ENCODE measurements around the gene HHAT.

Gene HHAT

GRCh38 chr1:210361665-210362064 is 33.0 kb downstream of the HHAT start:
- DNase-seq = no peak

GRCh38 chr1:210362526-210362925 is 33.8 kb downstream of the HHAT start:
- DNase-seq = no peak

- DNase-seq = no peak
Observed at GRCh38 chr1:210363119-210363518, 34.4 kb downstream of the HHAT start.

- no peak for DNase-seq
Observed at GRCh38 chr1:210364479-210364878, 35.8 kb downstream of the HHAT start.

GRCh38 chr1:210366767-210367166 is 38.1 kb downstream of the HHAT start:
- DNase-seq = no peak

GRCh38 chr1:210367566-210367965 is 38.9 kb downstream of the HHAT start:
- no peak for DNase-seq

- DNase-seq = no peak
Observed at GRCh38 chr1:210369425-210369824, 40.7 kb downstream of the HHAT start.

GRCh38 chr1:210371916-210372315 is 43.2 kb downstream of the HHAT start:
- no peak for DNase-seq

GRCh38 chr1:210372491-210372890 is 43.8 kb downstream of the HHAT start:
- DNase-seq = no peak

- DNase-seq = no peak
Observed at GRCh38 chr1:210372931-210373627, 44.4 kb downstream of the HHAT start.

GRCh38 chr1:210373628-210373877 is 44.9 kb downstream of the HHAT start:
- no peak for DNase-seq

- peak; percentile 22 to 79 (median 51) for DNase-seq
Observed at GRCh38 chr1:210373878-210374599, 45.3 kb downstream of the HHAT start.

- DNase-seq = no peak
Observed at GRCh38 chr1:210374600-210374953, 45.9 kb downstream of the HHAT start.

- no peak for DNase-seq
Observed at GRCh38 chr1:210376836-210377372, 48.2 kb downstream of the HHAT start.

GRCh38 chr1:210377731-210378333 is 49.1 kb downstream of the HHAT start:
- DNase-seq = no peak

- no peak for DNase-seq
Observed at GRCh38 chr1:210378736-210379135, 50.0 kb downstream of the HHAT start.

- DNase-seq = no peak
Observed at GRCh38 chr1:210381934-210382333, 53.2 kb downstream of the HHAT start.

- DNase-seq = no peak
Observed at GRCh38 chr1:210384625-210385024, 55.9 kb downstream of the HHAT start.

GRCh38 chr1:210385228-210385627 is 56.5 kb downstream of the HHAT start:
- DNase-seq = no peak

GRCh38 chr1:210394281-210394821 is 65.6 kb downstream of the HHAT start:
- no peak for DNase-seq

GRCh38 chr1:210396541-210396940 is 67.8 kb downstream of the HHAT start:
- DNase-seq = no peak

- DNase-seq = no peak
Observed at GRCh38 chr1:210397252-210397651, 68.5 kb downstream of the HHAT start.

- DNase-seq = no peak
Observed at GRCh38 chr1:210397681-210398080, 69.0 kb downstream of the HHAT start.

- no peak for DNase-seq
Observed at GRCh38 chr1:210398466-210398865, 69.8 kb downstream of the HHAT start.

Measured in T-helper 1 cell (primary cell).